Esophagus (tissue), 2 donors: ENCODE measurements around the gene NFS1. TPM values are rescaled to one million over a fixed set of nuclear protein-coding genes. Genes with fewer than 3 reads are reported as not detected.

Experiments
- H3K27ac ChIP-seq, 2 donors: one replicate each; pipeline ENCODE4 v1.5.1; 2013; ENCODE audit warnings: low read depth in 2 of 2, mild to moderate bottlenecking in 2 of 2, inconsistent platforms in 1 of 2, low read length in 1 of 2, moderate library complexity in 1 of 2
- H3K27me3 ChIP-seq, 2 donors: one replicate each; pipeline ENCODE4 v1.6.1; 2013; ENCODE audit warnings: low read length in 2 of 2, control low read depth in 1 of 2, mild to moderate bottlenecking in 1 of 2; ENCODE audit not compliant: insufficient read depth in 2 of 2, control insufficient read depth in 1 of 2
- H3K36me3 ChIP-seq, 2 donors: one replicate each; pipeline ENCODE4 v1.6.1; 2013; ENCODE audit warnings: low read length in 1 of 2; ENCODE audit not compliant: control insufficient read depth in 2 of 2, insufficient read depth in 2 of 2
- H3K4me1 ChIP-seq, 2 donors: one replicate each; pipeline ENCODE4 v1.6.1; 2013; ENCODE audit warnings: low read length in 1 of 2; ENCODE audit not compliant: control insufficient read depth in 2 of 2, insufficient read depth in 2 of 2
- H3K4me3 ChIP-seq, 2 donors: one replicate each; pipeline ENCODE4 v1.5.1; 2013; ENCODE audit warnings: low read length in 2 of 2, mild to moderate bottlenecking in 2 of 2, low read depth in 1 of 2, moderate library complexity in 1 of 2
- H3K9me3 ChIP-seq, 2 donors: one replicate each; pipeline ENCODE4 v1.6.1; 2013; ENCODE audit warnings: mild to moderate bottlenecking in 2 of 2, low read depth in 1 of 2, low read length in 1 of 2, moderate library complexity in 1 of 2; ENCODE audit not compliant: control insufficient read depth in 2 of 2, insufficient read depth in 1 of 2
- WGBS, 2 donors: extraction: QIAGEN DNeasy Blood & Tissue Kit; methylation state at CpG; one replicate each; pipeline ENCODE4 v1.1.7; 2013; 5-methylcytosine and 5-hydroxymethylcytosine counted together
- polyA plus RNA-seq, 2 donors: library from polyadenylated mRNA; stranded (reverse); fragments of 200-250 nt; gene quantifications; one replicate each; pipeline ENCODE4 v1.2.3, GENCODE V29; 2013
- donor health status: healthy with polysubstance abuse.
- donor health status: Bipolar disorder and iron deficiency.

The NFS1 gene
- polyA plus RNA-seq, 2 donors, result 18.2 to 23.4 TPM

GRCh38 chr20:35664466-35665206 lies 34.5 kb downstream of the NFS1 start, which contains the start of the genes CPNE1 and RBM12:
TSS of gene CPNE1 (minus strand) at chr20:35664900. CDS start at chr20:35632923, 31,977 bp downstream.
TSS of gene RBM12 (minus strand) at chr20:35664900. CDS start at chr20:35655322, 9,578 bp downstream.
- peak within 1 kb of the TSS; percentile 94 to 99 for H3K27ac ChIP-seq
- no peaks in the 10 kb centered on the region for H3K4me1 ChIP-seq
- 1% methylated on average over 58 to 61 of the region's 61 CpGs for WGBS, 2 donors
- H3K27me3 ChIP-seq, result no peaks in the 10 kb centered on the region
- peak within 1 kb of the TSS; percentile 93 to 96 for H3K4me3 ChIP-seq
- peaks cover 5 to 6% of the 10 kb centered on the region in 2 donors for H3K36me3 ChIP-seq
- H3K9me3 ChIP-seq, result no peaks in the 10 kb centered on the region

DNA sequence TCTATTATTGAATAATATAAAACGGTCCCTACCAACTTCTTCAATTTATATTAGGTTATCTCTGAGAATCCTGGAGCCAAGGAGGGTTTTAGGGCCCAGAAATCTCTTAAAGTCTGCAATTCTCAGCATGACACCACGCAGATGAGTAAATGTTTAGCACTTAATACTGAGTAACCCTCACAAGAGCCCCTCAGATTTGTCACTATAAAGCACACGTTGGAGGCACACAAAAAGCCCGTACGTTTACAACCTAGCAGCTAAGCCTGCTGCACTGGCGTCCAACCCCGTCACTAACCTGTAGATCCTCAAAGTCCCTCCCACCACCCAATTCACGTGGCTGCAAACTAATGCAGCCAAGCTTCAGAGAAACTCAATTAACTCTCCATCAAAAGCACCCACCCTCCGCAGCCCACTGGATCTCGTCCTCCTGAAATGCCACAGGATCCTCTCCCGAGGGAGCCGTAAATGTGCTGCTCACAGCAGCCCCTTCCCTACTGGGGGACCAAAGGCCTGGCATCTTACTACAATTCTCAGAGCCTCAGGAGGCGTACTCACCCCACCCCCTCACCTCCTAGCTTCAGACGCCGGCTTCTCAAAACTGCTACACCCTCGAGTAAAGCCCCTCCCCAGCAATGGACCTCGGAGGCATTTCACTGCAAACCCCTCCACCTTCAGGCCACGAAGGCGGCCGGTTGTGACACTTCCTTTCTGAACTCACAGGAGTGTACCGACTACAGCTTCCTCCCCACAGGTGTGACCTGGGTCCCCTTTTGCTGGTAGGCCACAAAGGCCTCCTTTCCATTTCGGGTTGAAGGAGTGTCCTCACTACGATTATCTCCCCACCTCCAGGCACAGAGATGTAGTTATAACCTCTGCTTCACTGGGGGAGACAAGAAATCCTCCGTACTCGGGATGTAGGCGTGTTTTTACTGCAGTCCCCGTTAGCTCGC lies 35.4 kb downstream of the NFS1 start:
- no peaks in the 10 kb centered on the region for H3K9me3 ChIP-seq
- no peaks in the 10 kb centered on the region for H3K36me3 ChIP-seq
- H3K4me3 ChIP-seq, result peak overlapping the region; percentile 93 to 96
- 0 to 1% methylated on average over 28 of the region's 28 CpGs for WGBS, 2 donors
- H3K27ac ChIP-seq, result peak overlapping the region; percentile 94 to 99
- no peaks in the 10 kb centered on the region for H3K4me1 ChIP-seq
- no peaks in the 10 kb centered on the region for H3K27me3 ChIP-seq

DNA sequence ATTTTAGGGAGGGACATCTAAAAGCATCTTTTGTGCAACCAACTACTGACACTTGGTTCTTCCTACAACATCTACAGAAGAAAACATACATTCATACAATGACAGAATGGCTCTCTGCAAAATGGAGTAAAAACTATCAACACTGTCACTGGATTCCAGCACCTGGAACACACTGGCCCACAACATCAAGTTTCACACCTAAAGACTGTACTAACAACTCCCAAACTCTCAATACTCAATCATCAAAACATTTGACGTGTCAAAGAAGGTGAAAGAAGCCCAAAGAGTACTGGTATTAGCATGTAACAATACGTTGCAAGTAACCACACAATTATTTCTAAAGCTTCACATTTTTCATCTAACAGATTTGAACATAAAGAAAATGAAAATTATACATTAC lies 36.6 kb downstream of the NFS1 start:
- no peaks in the 10 kb centered on the region for H3K4me1 ChIP-seq
- no peaks in the 10 kb centered on the region for H3K9me3 ChIP-seq
- no peaks in the 10 kb centered on the region for H3K27me3 ChIP-seq
- no peaks in the 10 kb centered on the region for H3K36me3 ChIP-seq
- peak overlapping the region in 1 of 2 donors; percentile 96 for H3K4me3 ChIP-seq
- no peak overlapping the region for H3K27ac ChIP-seq
- 13% methylated on average over 2 of the region's 2 CpGs for WGBS, 2 donors

DNA sequence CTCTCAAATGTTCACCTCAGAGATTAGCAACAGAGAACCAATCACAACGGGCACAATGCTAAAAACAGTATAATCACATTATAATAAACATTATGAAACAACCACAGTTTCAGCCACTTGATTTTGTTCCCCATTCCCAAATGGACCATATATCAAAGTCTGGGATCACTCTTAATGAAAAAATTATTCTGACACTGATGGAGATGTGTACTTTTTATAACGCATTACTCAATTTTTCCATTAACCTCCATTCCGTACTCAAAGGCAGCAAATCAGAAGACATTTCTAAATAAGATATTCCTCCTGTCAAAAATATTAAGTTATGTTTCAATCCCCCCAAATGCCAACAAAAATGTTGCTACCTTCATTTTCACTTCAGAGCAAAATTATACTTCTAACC lies 37.2 kb downstream of the NFS1 start:
- Histone ChIP-seq H3K36me3 (no peaks in the 10 kb centered on the region), H3K27me3 (no peaks in the 10 kb centered on the region), H3K4me3 (peak overlapping the region in 1 of 2 donors; percentile 25), H3K27ac (no peak overlapping the region), H3K4me1 (no peaks in the 10 kb centered on the region), H3K9me3 (no peaks in the 10 kb centered on the region)
- 18 to 25% methylated on average over 3 of the region's 3 CpGs for WGBS, 2 donors

GRCh38 chr20:35661053-35661452 lies 38.1 kb downstream of the NFS1 start:
- Histone ChIP-seq H3K27me3 (no peaks in the 10 kb centered on the region), H3K9me3 (no peaks in the 10 kb centered on the region), H3K27ac (no peak overlapping the region), H3K36me3 (no peaks in the 10 kb centered on the region), H3K4me1 (no peaks in the 10 kb centered on the region), H3K4me3 (no peak overlapping the region)
- WGBS, 2 donors, result 50 to 73% methylated on average over 2 of the region's 2 CpGs

GRCh38 chr20:35660122-35660937 lies 38.8 kb downstream of the NFS1 start:
- H3K4me1 ChIP-seq, result no peaks in the 10 kb centered on the region

DNA sequence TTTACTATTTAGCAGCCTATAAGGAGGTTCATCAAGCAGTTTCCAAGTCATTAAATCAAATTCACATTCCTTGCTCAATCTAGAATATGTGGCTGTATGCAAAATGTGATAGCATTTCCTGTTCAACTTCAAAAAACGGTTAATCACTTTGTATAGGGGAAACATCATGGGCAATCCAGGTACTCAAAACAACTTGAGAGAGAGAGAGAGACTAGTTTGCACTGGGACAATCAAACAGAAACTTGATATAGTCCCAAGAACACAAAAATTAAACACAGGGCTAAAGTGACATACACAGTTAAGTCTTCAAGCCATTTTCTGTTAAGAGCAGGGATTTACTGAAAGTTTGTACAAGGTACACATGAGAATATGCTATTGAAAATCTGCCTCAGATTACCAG lies 41.9 kb downstream of the NFS1 start:
- no peak overlapping the region for H3K4me3 ChIP-seq
- WGBS, 2 donors, result 18 to 28% methylated on average over 1 of the region's 1 CpG
- peaks cover 3 to 17% of the 10 kb centered on the region in 2 donors for H3K36me3 ChIP-seq
- no peaks in the 10 kb centered on the region for H3K27me3 ChIP-seq
- no peaks in the 10 kb centered on the region for H3K4me1 ChIP-seq
- no peaks in the 10 kb centered on the region for H3K9me3 ChIP-seq
- H3K27ac ChIP-seq, result no peak overlapping the region

More at GRCh38 chr20:35660122-35660937, 38.8 kb downstream of the NFS1 start:
- Histone ChIP-seq H3K9me3 (no peaks in the 10 kb centered on the region), H3K27ac (no peak overlapping the region), H3K36me3 (no peaks in the 10 kb centered on the region), H3K4me3 (no peak overlapping the region), H3K27me3 (no peaks in the 10 kb centered on the region)
- 91 to 92% methylated on average over 10 of the region's 10 CpGs for WGBS, 2 donors

- no peaks in the 10 kb centered on the region for H3K4me1 ChIP-seq
- 95 to 97% methylated on average over 9 of the region's 9 CpGs for WGBS, 2 donors
- H3K4me3 ChIP-seq, result no peak overlapping the region
- H3K36me3 ChIP-seq, result peaks cover 3 to 17% of the 10 kb centered on the region in 2 donors
- H3K27me3 ChIP-seq, result no peaks in the 10 kb centered on the region
- no peaks in the 10 kb centered on the region for H3K9me3 ChIP-seq
- H3K27ac ChIP-seq, result no peak overlapping the region
These were observed 44.7 kb downstream of the NFS1 start for GRCh38 chr20:35654415-35654814.

- peaks cover 3 to 17% of the 10 kb centered on the region in 2 donors for H3K36me3 ChIP-seq
- H3K27ac ChIP-seq, result no peak overlapping the region
- H3K9me3 ChIP-seq, result no peaks in the 10 kb centered on the region
- H3K27me3 ChIP-seq, result no peaks in the 10 kb centered on the region
- H3K4me3 ChIP-seq, result no peak overlapping the region
- H3K4me1 ChIP-seq, result no peaks in the 10 kb centered on the region
- WGBS, 2 donors, result 91% methylated on average over 4 of the region's 4 CpGs
These were observed 45.3 kb downstream of the NFS1 start for GRCh38 chr20:35653893-35654292.
